HepG2 (cell line): ENCODE data around the gene IFNL2. TPM values are rescaled to one million over a fixed set of nuclear protein-coding genes. Genes with fewer than 3 reads are reported as not detected.

Source experiments
- ATAC-seq: fragments of 200-7000 bp; cut with Tn5 transposase; 3 replicates; pipeline ENCODE4 v1.9.1; 2020; ENCODE audit warnings: mild to moderate bottlenecking, moderate library complexity
- BruUV-seq: library from RNA; stranded (reverse); fragments of 400-500 nt; replicated peaks from 2 replicates; lab custom pipeline; 2021; lab: Mats Ljungman, UMichigan
- CTCF ChIA-PET: fragments of 300-600 bp; formaldehyde crosslinking; extraction: SDS; loops from one replicate; lab custom pipeline; 2021; ENCODE audit warnings: low total read pairs, inconsistent platforms, low intra/inter-chr PET ratio; lab: Yijun Ruan, JAX
- POLR2A ChIA-PET: fragments of 350-600 bp; sonication (Branson Sonifier 250); formaldehyde crosslinking; loops from one replicate; lab custom pipeline; 2020; ENCODE audit warnings: antibody characterized with exemption, inconsistent platforms; lab: Yijun Ruan, JAX
- DNase-seq: peaks from one replicate; pipeline ENCODE4 v3.0.0-alpha.2; 2015; ENCODE audit warnings: low spot score
- FAIRE-seq: peaks from 3 replicates; lab custom pipeline; 2011; peaks lifted over from hg19 to GRCh38; lab: Jason Lieb, UNC
- H2AFZ ChIP-seq: one replicate; pipeline ENCODE4 v1.6.1; 2011; ENCODE audit warnings: low read length, inconsistent platforms
- H3K27ac ChIP-seq: fragments of 300-600 bp; 3 replicates; pipeline ENCODE4 v1.8.0; 2011; ENCODE audit warnings: mixed run types, mild to moderate bottlenecking, mixed read lengths, low read length, inconsistent platforms; ENCODE audit not compliant: insufficient read depth; ENCODE audit errors: extremely low read length
- H3K27me3 ChIP-seq, 2 experiments: fragments of 200-600 bp in 1 of 2; 2 replicates in 1 of 2; 3 replicates in 1 of 2; pipeline versions ENCODE4 v1.6.0 to v1.8.0; 2011; ENCODE audit warnings: low read length in 2 of 2, mild to moderate bottlenecking in 2 of 2, moderate library complexity in 2 of 2, inconsistent platforms in 1 of 2; ENCODE audit not compliant: insufficient read depth in 2 of 2, control insufficient read depth in 1 of 2
- H3K36me3 ChIP-seq, 2 experiments: fragments of 200-600 bp in 1 of 2; replicated peaks in 1 of 2; 2 replicates in 1 of 2; 3 replicates in 1 of 2; pipeline versions ENCODE4 v1.5.1 to v1.8.0; 2011; ENCODE audit warnings: low read length in 2 of 2, inconsistent platforms in 1 of 2; ENCODE audit not compliant: insufficient read depth in 2 of 2, control insufficient read depth in 1 of 2
- H3K4me1 ChIP-seq: 2 replicates; pipeline ENCODE4 v1.5.1; 2012; ENCODE audit warnings: low read length, inconsistent platforms; ENCODE audit not compliant: insufficient read depth
- H3K4me2 ChIP-seq: 2 replicates; pipeline ENCODE4 v1.6.0; 2011; ENCODE audit warnings: low read depth, low read length, inconsistent platforms
- H3K4me3 ChIP-seq, 3 experiments: fragments of 200-600 bp in 1 of 3; sonication (generic), shearing (Covaris generic) in 1 of 3; replicated peaks in 1 of 3; 2 replicates each; pipeline ENCODE4 v1.5.1; 2011 to 2016; ENCODE audit warnings: low read length in 3 of 3, inconsistent platforms in 2 of 3, low read depth in 2 of 3, mild to moderate bottlenecking in 2 of 3, control low read depth in 1 of 3, mixed read lengths in 1 of 3; ENCODE audit not compliant: insufficient read depth in 1 of 3
- H3K79me2 ChIP-seq: one replicate; pipeline ENCODE4 v1.6.1; 2011; ENCODE audit warnings: low read length, inconsistent platforms; ENCODE audit not compliant: insufficient read depth
- H3K9ac ChIP-seq: 2 replicates; pipeline ENCODE4 v1.6.0; 2011; ENCODE audit warnings: mild to moderate bottlenecking, low read depth, low read length, inconsistent platforms; ENCODE audit not compliant: insufficient read depth
- H3K9me3 ChIP-seq: 2 replicates; pipeline ENCODE4 v1.5.1; 2012; ENCODE audit warnings: mild to moderate bottlenecking, low read length
- H4K20me1 ChIP-seq: 2 replicates; pipeline ENCODE4 v1.6.0; 2011; ENCODE audit warnings: inconsistent platforms, mild to moderate bottlenecking, low read length, moderate library complexity; ENCODE audit not compliant: insufficient read depth
- FOXJ3 ChIP-seq: sonication (generic); formaldehyde crosslinking; IDR thresholded peaks from 2 replicates; pipeline ENCODE4 v1.4.0; 2020; ENCODE audit warnings: missing genetic modification reagents, mild to moderate bottlenecking, borderline replicate concordance
- HDAC1 ChIP-seq: sonication (generic); formaldehyde crosslinking; IDR thresholded peaks from 2 replicates; pipeline ENCODE4 v1.5.1; 2020; ENCODE audit warnings: mild to moderate bottlenecking, missing genetic modification reagents
- NCOA2 ChIP-seq: sonication (generic); formaldehyde crosslinking; IDR thresholded peaks from 2 replicates; pipeline ENCODE4 v1.8.0; 2022; ENCODE audit warnings: inconsistent platforms
- RBM39 ChIP-seq: fragments of 200-400 bp; formaldehyde crosslinking; IDR thresholded peaks from one replicate; pipeline ENCODE4 v1.6.1; 2018; ENCODE audit warnings: antibody characterized with exemption, mild to moderate bottlenecking, low read depth, low read length; ENCODE audit not compliant: poor library complexity, severe bottlenecking
- RCOR2 ChIP-seq: IDR thresholded peaks from 2 replicates; pipeline ENCODE4 v1.6.1; 2016; ENCODE audit warnings: missing biosample characterization, missing genetic modification reagents
- SIX4 ChIP-seq: sonication (generic); formaldehyde crosslinking; IDR thresholded peaks from 2 replicates; pipeline ENCODE4 v1.4.0; 2020; ENCODE audit warnings: missing genetic modification reagents
- ZNF431 ChIP-seq: sonication (generic); formaldehyde crosslinking; IDR thresholded peaks from 2 replicates; pipeline ENCODE4 v1.9.0; 2022; ENCODE audit warnings: missing genetic modification reagents, low read depth, mild to moderate bottlenecking, borderline replicate concordance
- ZNF501 ChIP-seq: sonication (generic); formaldehyde crosslinking; IDR thresholded peaks from 2 replicates; pipeline ENCODE4 v1.5.1; 2020; ENCODE audit warnings: mild to moderate bottlenecking, moderate library complexity, missing genetic modification reagents
- ZNF768 ChIP-seq: sonication (generic); formaldehyde crosslinking; IDR thresholded peaks from 2 replicates; pipeline ENCODE4 v1.4.0; 2020; ENCODE audit warnings: missing genetic modification reagents
- WGBS: methylation state at CpG from one replicate; pipeline ENCODE4 v1.1.6; 2017; ENCODE audit warnings: low lambda C conversion rate; 5-methylcytosine and 5-hydroxymethylcytosine counted together
- in situ Hi-C: cut with HindIII; loops from 2 replicates; pipeline ENCODE4 v1.10.0; 2017; ENCODE audit warnings: low pct_unique_long_range_greater_than_20kb; ENCODE audit not compliant: extremely low pct_ligation_motif_present
- intact Hi-C: fragments of 100-400 bp; cut with micrococcal nuclease; formaldehyde crosslinking; loops from one replicate; pipeline ENCODE4 v1.10.0; 2022; ENCODE audit not compliant: unreplicated experiment
- polyA plus RNA-seq, 8 experiments: library from polyadenylated mRNA; depleted of rRNA in 3 of 8; stranded (reverse) in 7 of 8; unstranded in 1 of 8; fragments of >200 nt; fragmentation: Illumina TruSeq in 4 of 8; extraction: Trizol in 4 of 8; gene quantifications; 2 replicates each; pipeline versions ENCODE4 v1.2.1 to v1.2.3, GENCODE V29; 2011 to 2016; ENCODE audit warnings: low read depth in 4 of 8, missing spikeins in 1 of 8, mixed read lengths in 1 of 8; ENCODE audit not compliant: insufficient read depth in 1 of 8
- total RNA-seq, 5 experiments: library from RNA; depleted of rRNA; stranded (reverse); fragments of >200 nt; fragmentation: Illumina TruSeq; extraction: Trizol; gene quantifications; 2 replicates each; pipeline ENCODE4 v1.2.3, GENCODE V29; 2016; ENCODE audit warnings: low read depth in 1 of 5
- TF ChIP-seq, protein P1 (sequence below): sonication (generic); formaldehyde crosslinking; IDR thresholded peaks from 2 replicates; pipeline ENCODE4 v1.5.0; 2020; ENCODE audit warnings: mild to moderate bottlenecking, missing genetic modification reagents
- TF ChIP-seq, protein P2 (sequence below): sonication (generic); formaldehyde crosslinking; conservative IDR thresholded peaks from 2 replicates; pipeline ENCODE4 v1.4.0; 2020; ENCODE audit warnings: missing genetic modification reagents

IFNL2 gene
- total and polyA plus RNA-seq, 2 of the 13 experiments (the other 11 are each of a cell fraction or from before 2014, with no cell fraction given), result not detected

DNA sequence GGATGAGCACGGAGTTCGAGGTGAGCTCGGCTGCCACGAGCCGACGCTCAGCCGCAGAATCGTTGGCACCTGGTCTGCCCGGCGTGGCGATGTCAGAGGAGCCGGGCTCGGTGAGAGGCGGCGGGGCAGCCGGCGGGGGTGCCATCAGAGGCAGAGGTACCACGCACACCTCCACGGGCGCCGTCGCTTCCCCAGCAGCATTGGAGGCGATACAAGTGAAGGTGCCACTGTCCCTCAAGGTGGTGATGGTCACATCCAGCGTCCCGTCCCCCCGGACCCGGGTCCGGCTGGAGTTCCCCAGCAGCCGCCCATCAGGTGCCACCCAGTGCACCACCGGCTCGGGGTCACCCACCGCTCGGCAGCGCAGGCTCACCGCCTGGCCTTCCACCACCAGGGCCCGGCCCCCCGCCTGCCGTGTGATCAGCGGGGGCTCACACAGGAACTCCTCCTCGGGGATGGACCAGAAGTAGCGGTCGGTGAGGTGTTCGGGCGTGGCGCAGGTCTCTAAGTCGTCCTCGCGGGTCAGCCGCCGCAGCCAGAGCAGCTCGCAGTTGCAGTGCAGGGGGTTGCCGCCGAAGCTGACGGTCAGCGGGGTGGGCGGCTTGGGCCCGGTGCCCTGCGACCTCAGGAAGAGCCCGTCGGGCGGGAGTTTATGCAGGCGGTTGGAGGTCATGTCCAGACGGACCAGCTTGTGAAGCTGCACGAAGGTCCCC lies 46.0 kb downstream of the IFNL2 start:
- 96% methylated on average over 33 of the region's 64 CpGs for WGBS
- Histone ChIP-seq H4K20me1 (no peaks in the 10 kb centered on the region), H3K4me2 (no peak overlapping the region), H2AFZ (no peak overlapping the region), H3K36me3 (no peaks in the 10 kb centered on the region), H3K4me1 (peaks cover 2% of the 10 kb centered on the region), H3K4me3 (no peak overlapping the region), H3K9ac (no peak overlapping the region), H3K27ac (no peak overlapping the region), H3K79me2 (no peaks in the 10 kb centered on the region), H3K27me3 (peaks cover 0 to 3% of the 10 kb centered on the region in 2 experiments; a peak in 1 of 5 replicates), H3K9me3 (no peaks in the 10 kb centered on the region)
- no TSS peak for BruUV-seq
- TF ChIP-seq FOXJ3 (no peak), RCOR2 (no peak), NCOA2 (CRISPR knock-in tag) (no peak), HDAC1 (CRISPR knock-in tag) (no peak), RBM39 (no peak), ZNF501 (CRISPR knock-in tag) (no peak)
- DNase-seq (no peak), ATAC-seq (no peak), FAIRE-seq (no peak)
- ChIA-PET POLR2A (no interaction called here), CTCF (no interaction called here)
- intact Hi-C loops (no loop called here), in situ Hi-C loops (no loop called here)

DNA sequence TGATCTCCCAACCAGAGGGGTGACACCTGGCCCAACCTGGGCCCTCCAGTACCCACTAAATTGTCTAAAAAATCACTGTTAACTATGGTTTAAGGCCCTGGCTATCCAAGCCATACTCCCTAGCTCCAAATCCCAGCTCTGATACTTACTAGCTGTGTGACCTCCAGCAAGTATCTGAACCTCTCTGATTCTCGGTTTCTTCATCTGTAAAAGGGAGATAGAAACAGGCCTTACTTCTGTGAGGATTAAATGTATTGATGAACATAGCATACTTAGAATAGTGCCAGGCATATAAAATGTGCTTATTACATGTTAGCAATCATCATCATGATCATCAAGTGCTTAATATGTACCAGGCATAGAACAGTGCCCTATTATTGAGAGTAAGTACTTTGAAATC lies 47.7 kb downstream of the IFNL2 start:
- H3K79me2 ChIP-seq, result no peaks in the 10 kb centered on the region
- WGBS, result 100% methylated on average over 1 of the region's 1 CpG
- TF ChIP-seq, protein P1, sequence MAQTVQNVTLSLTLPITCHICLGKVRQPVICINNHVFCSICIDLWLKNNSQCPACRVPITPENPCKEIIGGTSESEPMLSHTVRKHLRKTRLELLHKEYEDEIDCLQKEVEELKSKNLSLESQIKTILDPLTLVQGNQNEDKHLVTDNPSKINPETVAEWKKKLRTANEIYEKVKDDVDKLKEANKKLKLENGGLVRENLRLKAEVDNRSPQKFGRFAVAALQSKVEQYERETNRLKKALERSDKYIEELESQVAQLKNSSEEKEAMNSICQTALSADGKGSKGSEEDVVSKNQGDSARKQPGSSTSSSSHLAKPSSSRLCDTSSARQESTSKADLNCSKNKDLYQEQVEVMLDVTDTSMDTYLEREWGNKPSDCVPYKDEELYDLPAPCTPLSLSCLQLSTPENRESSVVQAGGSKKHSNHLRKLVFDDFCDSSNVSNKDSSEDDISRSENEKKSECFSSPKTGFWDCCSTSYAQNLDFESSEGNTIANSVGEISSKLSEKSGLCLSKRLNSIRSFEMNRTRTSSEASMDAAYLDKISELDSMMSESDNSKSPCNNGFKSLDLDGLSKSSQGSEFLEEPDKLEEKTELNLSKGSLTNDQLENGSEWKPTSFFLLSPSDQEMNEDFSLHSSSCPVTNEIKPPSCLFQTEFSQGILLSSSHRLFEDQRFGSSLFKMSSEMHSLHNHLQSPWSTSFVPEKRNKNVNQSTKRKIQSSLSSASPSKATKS (CRISPR knock-in tag), result no peak
- TF ChIP-seq SIX4 (CRISPR knock-in tag) (no peak), ZNF431 (no peak), ZNF768 (CRISPR knock-in tag) (peak; percentile 28; the same call in 1 of the 2 replicates)
- TF ChIP-seq, protein P2, sequence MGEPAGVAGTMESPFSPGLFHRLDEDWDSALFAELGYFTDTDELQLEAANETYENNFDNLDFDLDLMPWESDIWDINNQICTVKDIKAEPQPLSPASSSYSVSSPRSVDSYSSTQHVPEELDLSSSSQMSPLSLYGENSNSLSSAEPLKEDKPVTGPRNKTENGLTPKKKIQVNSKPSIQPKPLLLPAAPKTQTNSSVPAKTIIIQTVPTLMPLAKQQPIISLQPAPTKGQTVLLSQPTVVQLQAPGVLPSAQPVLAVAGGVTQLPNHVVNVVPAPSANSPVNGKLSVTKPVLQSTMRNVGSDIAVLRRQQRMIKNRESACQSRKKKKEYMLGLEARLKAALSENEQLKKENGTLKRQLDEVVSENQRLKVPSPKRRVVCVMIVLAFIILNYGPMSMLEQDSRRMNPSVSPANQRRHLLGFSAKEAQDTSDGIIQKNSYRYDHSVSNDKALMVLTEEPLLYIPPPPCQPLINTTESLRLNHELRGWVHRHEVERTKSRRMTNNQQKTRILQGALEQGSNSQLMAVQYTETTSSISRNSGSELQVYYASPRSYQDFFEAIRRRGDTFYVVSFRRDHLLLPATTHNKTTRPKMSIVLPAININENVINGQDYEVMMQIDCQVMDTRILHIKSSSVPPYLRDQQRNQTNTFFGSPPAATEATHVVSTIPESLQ (CRISPR knock-in tag), result no peak
- no peak overlapping the region for H2AFZ ChIP-seq
- ChIA-PET CTCF (no interaction called here), POLR2A (no interaction called here)
- no peak overlapping the region for H3K27ac ChIP-seq
- no peak overlapping the region for H3K4me3 ChIP-seq
- no peak for ATAC-seq
- intact Hi-C loops, result loop anchor here (5.0 kb wide), 1 partner anchor 354 kb away; no protein-coding TSS in a partner anchor
- no peaks in the 10 kb centered on the region for H3K9me3 ChIP-seq
- no peak overlapping the region for H3K9ac ChIP-seq
- peaks cover 14% of the 10 kb centered on the region for H3K4me1 ChIP-seq
- no peak for DNase-seq
- H4K20me1 ChIP-seq, result no peaks in the 10 kb centered on the region
- H3K4me2 ChIP-seq, result no peak overlapping the region
- in situ Hi-C loops, result no loop called here
- no TSS peak for BruUV-seq
- FAIRE-seq, result no peak
- H3K27me3 ChIP-seq, result peaks cover 0 to 15% of the 10 kb centered on the region in 2 experiments; a peak in 2 of 5 replicates
- H3K36me3 ChIP-seq, result no peaks in the 10 kb centered on the region
